GM12878 (cell line): ENCODE data around the gene ARHGDIG. TPM values are rescaled to one million over a fixed set of nuclear protein-coding genes. Genes with fewer than 3 reads are reported as not detected.

Experiments used
- ATAC-seq: fragments of 200-7000 bp; cut with Tn5 transposase; 3 replicates; pipeline ENCODE4 v1.9.1; 2020; ENCODE audit warnings: mild to moderate bottlenecking, moderate library complexity
- BruUV-seq: library from RNA; stranded (reverse); fragments of 400-500 nt; replicated peaks from 2 replicates; lab custom pipeline; 2021; lab: Mats Ljungman, UMichigan
- CTCF ChIA-PET: fragments of 300-600 bp; sonication (Branson Sonifier 250); formaldehyde crosslinking; extraction: SDS; loops from one replicate; lab custom pipeline; 2021; ENCODE audit warnings: inconsistent platforms; lab: Yijun Ruan, JAX
- POLR2A ChIA-PET: fragments of 350-600 bp; formaldehyde crosslinking; extraction: SDS; loops from one replicate; lab custom pipeline; 2021; ENCODE audit warnings: inconsistent platforms; lab: Charles Lee
- RAD21 ChIA-PET: fragments of 300-600 bp; sonication (Branson Sonifier 250); formaldehyde crosslinking; loops from one replicate; lab custom pipeline; 2023; ENCODE audit warnings: antibody characterized with exemption; ENCODE audit not compliant: unreplicated experiment; lab: Charles Lee
- SMC1A ChIA-PET: fragments of 300-600 bp; sonication (Branson Sonifier 250); formaldehyde crosslinking; loops from one replicate; lab custom pipeline; 2023; ENCODE audit not compliant: unreplicated experiment, uncharacterized antibody; lab: Charles Lee
- DNase-seq: peaks from one replicate; pipeline ENCODE4 v3.0.0-alpha.2; 2011; ENCODE audit warnings: low read depth, low spot score
- FAIRE-seq: peaks from 3 replicates; lab custom pipeline; 2011; peaks lifted over from hg19 to GRCh38; lab: Jason Lieb, UNC
- H2AFZ ChIP-seq: 2 replicates; pipeline ENCODE4 v1.6.0; 2011; ENCODE audit warnings: low read depth, low read length, control low read depth; ENCODE audit not compliant: control insufficient read depth
- H3K27ac ChIP-seq: 2 replicates; pipeline ENCODE4 v1.5.1; 2011; ENCODE audit warnings: control low read depth; ENCODE audit not compliant: control insufficient read depth, insufficient read depth
- H3K27me3 ChIP-seq, 2 experiments: replicated peaks in 1 of 2; 2 replicates each; pipeline versions ENCODE4 v1.6.0 to v1.6.1; 2011; ENCODE audit warnings: low read length in 1 of 2; ENCODE audit not compliant: control insufficient read depth in 2 of 2, insufficient read depth in 2 of 2
- H3K36me3 ChIP-seq, 2 experiments: 2 replicates each; pipeline ENCODE4 v1.5.1; 2011; ENCODE audit warnings: low read length in 1 of 2; ENCODE audit not compliant: control insufficient read depth in 2 of 2, insufficient read depth in 2 of 2
- H3K4me1 ChIP-seq: 2 replicates; pipeline ENCODE4 v1.6.1; 2011; ENCODE audit warnings: mild to moderate bottlenecking, low read length, moderate library complexity, mixed read lengths; ENCODE audit not compliant: control insufficient read depth, insufficient read depth
- H3K4me2 ChIP-seq: 2 replicates; pipeline ENCODE4 v1.6.0; 2011; ENCODE audit warnings: control low read depth; ENCODE audit not compliant: control insufficient read depth, insufficient read depth
- H3K4me3 ChIP-seq: fragments of 200-600 bp; sonication (generic); 2 replicates; pipeline ENCODE4 v1.5.1; 2016
- H3K79me2 ChIP-seq: 2 replicates; pipeline ENCODE4 v1.6.0; 2011; ENCODE audit warnings: low read length; ENCODE audit not compliant: control insufficient read depth, insufficient read depth
- H3K9ac ChIP-seq: 2 replicates; pipeline ENCODE4 v1.8.0; 2011; ENCODE audit warnings: low read length, control low read depth, mixed read lengths; ENCODE audit not compliant: control insufficient read depth, insufficient read depth
- H3K9me3 ChIP-seq: replicated peaks from 3 replicates; pipeline ENCODE4 v1.5.1; 2011; ENCODE audit warnings: mild to moderate bottlenecking, low read length; ENCODE audit not compliant: control insufficient read depth, insufficient read depth
- H4K20me1 ChIP-seq: 2 replicates; pipeline ENCODE4 v1.6.0; 2011; ENCODE audit not compliant: control insufficient read depth, insufficient read depth
- BACH1 ChIP-seq: fragments of 450-650 bp; IDR thresholded peaks from 2 replicates; pipeline ENCODE4 v1.6.1; 2017; ENCODE audit warnings: mild to moderate bottlenecking, borderline replicate concordance
- BCL11A ChIP-seq: IDR thresholded peaks from 2 replicates; pipeline ENCODE4 v1.6.1; 2011; ENCODE audit warnings: low read depth, low read length
- E4F1 ChIP-seq: fragments of 450-650 bp; IDR thresholded peaks from 2 replicates; pipeline ENCODE4 v1.6.1; 2018; ENCODE audit warnings: borderline replicate concordance, mild to moderate bottlenecking; ENCODE audit not compliant: partially characterized antibody
- GABPA ChIP-seq: IDR thresholded peaks from 2 replicates; pipeline ENCODE4 v1.6.1; 2014; ENCODE audit warnings: antibody characterized with exemption, low read depth, mild to moderate bottlenecking, inconsistent platforms
- NFXL1 ChIP-seq: fragments of 450-650 bp; IDR thresholded peaks from 2 replicates; pipeline ENCODE4 v1.6.1; 2017; ENCODE audit warnings: antibody characterized with exemption, mild to moderate bottlenecking, borderline replicate concordance
- SRF ChIP-seq, 2 experiments: IDR thresholded peaks; 2 replicates each; pipeline ENCODE4 v1.6.1; 2011; ENCODE audit warnings: low read depth in 2 of 2, low read length in 2 of 2, mild to moderate bottlenecking in 1 of 2, moderate library complexity in 1 of 2
- TAF1 ChIP-seq: IDR thresholded peaks from 2 replicates; pipeline ENCODE4 v1.6.1; 2011; ENCODE audit warnings: mild to moderate bottlenecking, low read depth, low read length, borderline replicate concordance
- TCF3 ChIP-seq: IDR thresholded peaks from 2 replicates; pipeline ENCODE4 v1.6.1; 2012; ENCODE audit warnings: low read depth, mild to moderate bottlenecking, low read length, borderline replicate concordance; ENCODE audit not compliant: insufficient read depth
- ZBED1 ChIP-seq: IDR thresholded peaks from 2 replicates; pipeline ENCODE4 v1.6.1; 2016; ENCODE audit warnings: borderline replicate concordance
- WGBS: methylation state at CpG from one replicate; pipeline ENCODE4 v1.1.6; 2016; ENCODE audit warnings: low lambda C conversion rate; ENCODE audit not compliant: insufficient replicate concordance, insufficient coverage; ENCODE audit errors: missing lambda C conversion rate; 5-methylcytosine and 5-hydroxymethylcytosine counted together
- in situ Hi-C: fragments of 300-500 bp; cut with MboI; formaldehyde crosslinking; loops from 9 replicates; pipeline ENCODE4 v1.14.3; 2018; ENCODE audit warnings: mixed read lengths
- intact Hi-C: fragments of 100-400 bp; cut with micrococcal nuclease; formaldehyde crosslinking; loops from one replicate; pipeline ENCODE4 v1.14.2; 2022; ENCODE audit not compliant: unreplicated experiment
- polyA plus RNA-seq, 11 experiments: library from polyadenylated mRNA; depleted of rRNA in 4 of 11; unstranded in 6 of 11; stranded (reverse) in 5 of 11; fragments of >200 nt; fragmentation: Nextera tagmentation in 4 of 11; fragmentation: Illumina TruSeq in 1 of 11; extraction: Ambion mirVana in 4 of 11; extraction: Trizol in 1 of 11; gene quantifications; 1 replicate in 1 of 11; 2 replicates in 10 of 11; pipeline versions ENCODE4 v1.2.1 to v1.2.3, GENCODE V29; 2011 to 2016; ENCODE audit warnings: inconsistent platforms in 2 of 11, missing spikeins in 2 of 11, low read depth in 1 of 11
- total RNA-seq, 4 experiments: library from RNA; depleted of rRNA in 3 of 4; stranded (reverse); fragments of >200 nt in 3 of 4; fragmentation: Illumina TruSeq in 1 of 4; extraction: Trizol in 1 of 4; gene quantifications; 2 replicates each; pipeline versions ENCODE4 v1.2.1 to v1.2.3, GENCODE V29; 2013 to 2021
- TF ChIP-seq, protein P1 (sequence below): IDR thresholded peaks from 2 replicates; pipeline ENCODE4 v1.6.1; 2012; ENCODE audit warnings: improper control_type of control experiment, low read depth, low read length; ENCODE audit not compliant: insufficient replicate concordance
- TF ChIP-seq, protein P2 (sequence below): fragments of 450-650 bp; IDR thresholded peaks from 2 replicates; pipeline ENCODE4 v1.6.1; 2017; ENCODE audit warnings: mild to moderate bottlenecking, moderate library complexity

The ARHGDIG gene
- total and polyA plus RNA-seq, 10 of the 15 experiments (the other 5 are each of a cell fraction or from before 2014, with no cell fraction given), result not detected

- no peaks in the 10 kb centered on the region for H3K36me3 ChIP-seq
- WGBS, result 62% methylated on average over 27 of the region's 36 CpGs
- no peak overlapping the region for H3K9ac ChIP-seq
- no peak overlapping the region for H2AFZ ChIP-seq
- ChIA-PET POLR2A (no interaction called here), CTCF (no interaction called here), SMC1A (no interaction called here), RAD21 (no interaction called here)
- H3K4me3 ChIP-seq, result no peak overlapping the region
- DNase-seq (no peak), FAIRE-seq (no peak), ATAC-seq (no peak)
- H3K79me2 ChIP-seq, result no peaks in the 10 kb centered on the region
- BruUV-seq, result no TSS peak
- no peaks in the 10 kb centered on the region for H4K20me1 ChIP-seq
- intact Hi-C loops (no loop called here), in situ Hi-C loops (no loop called here)
- H3K27me3 ChIP-seq, result peaks cover 0 to 3% of the 10 kb centered on the region in 2 experiments; a peak in 2 of 4 replicates
- H3K9me3 ChIP-seq, result no peaks in the 10 kb centered on the region
- no peak overlapping the region for H3K27ac ChIP-seq
- H3K4me2 ChIP-seq, result no peak overlapping the region
- no peaks in the 10 kb centered on the region for H3K4me1 ChIP-seq
- no peak for TF ChIP-seq ZBED1
- no peak for TF ChIP-seq SRF (IDR thresholded peaks at IDR 0.05; ENCODE audit: low read depth in 2 of 2, low read length in 2 of 2)
- no peak for TF ChIP-seq TCF3
- TF ChIP-seq, protein P1, sequence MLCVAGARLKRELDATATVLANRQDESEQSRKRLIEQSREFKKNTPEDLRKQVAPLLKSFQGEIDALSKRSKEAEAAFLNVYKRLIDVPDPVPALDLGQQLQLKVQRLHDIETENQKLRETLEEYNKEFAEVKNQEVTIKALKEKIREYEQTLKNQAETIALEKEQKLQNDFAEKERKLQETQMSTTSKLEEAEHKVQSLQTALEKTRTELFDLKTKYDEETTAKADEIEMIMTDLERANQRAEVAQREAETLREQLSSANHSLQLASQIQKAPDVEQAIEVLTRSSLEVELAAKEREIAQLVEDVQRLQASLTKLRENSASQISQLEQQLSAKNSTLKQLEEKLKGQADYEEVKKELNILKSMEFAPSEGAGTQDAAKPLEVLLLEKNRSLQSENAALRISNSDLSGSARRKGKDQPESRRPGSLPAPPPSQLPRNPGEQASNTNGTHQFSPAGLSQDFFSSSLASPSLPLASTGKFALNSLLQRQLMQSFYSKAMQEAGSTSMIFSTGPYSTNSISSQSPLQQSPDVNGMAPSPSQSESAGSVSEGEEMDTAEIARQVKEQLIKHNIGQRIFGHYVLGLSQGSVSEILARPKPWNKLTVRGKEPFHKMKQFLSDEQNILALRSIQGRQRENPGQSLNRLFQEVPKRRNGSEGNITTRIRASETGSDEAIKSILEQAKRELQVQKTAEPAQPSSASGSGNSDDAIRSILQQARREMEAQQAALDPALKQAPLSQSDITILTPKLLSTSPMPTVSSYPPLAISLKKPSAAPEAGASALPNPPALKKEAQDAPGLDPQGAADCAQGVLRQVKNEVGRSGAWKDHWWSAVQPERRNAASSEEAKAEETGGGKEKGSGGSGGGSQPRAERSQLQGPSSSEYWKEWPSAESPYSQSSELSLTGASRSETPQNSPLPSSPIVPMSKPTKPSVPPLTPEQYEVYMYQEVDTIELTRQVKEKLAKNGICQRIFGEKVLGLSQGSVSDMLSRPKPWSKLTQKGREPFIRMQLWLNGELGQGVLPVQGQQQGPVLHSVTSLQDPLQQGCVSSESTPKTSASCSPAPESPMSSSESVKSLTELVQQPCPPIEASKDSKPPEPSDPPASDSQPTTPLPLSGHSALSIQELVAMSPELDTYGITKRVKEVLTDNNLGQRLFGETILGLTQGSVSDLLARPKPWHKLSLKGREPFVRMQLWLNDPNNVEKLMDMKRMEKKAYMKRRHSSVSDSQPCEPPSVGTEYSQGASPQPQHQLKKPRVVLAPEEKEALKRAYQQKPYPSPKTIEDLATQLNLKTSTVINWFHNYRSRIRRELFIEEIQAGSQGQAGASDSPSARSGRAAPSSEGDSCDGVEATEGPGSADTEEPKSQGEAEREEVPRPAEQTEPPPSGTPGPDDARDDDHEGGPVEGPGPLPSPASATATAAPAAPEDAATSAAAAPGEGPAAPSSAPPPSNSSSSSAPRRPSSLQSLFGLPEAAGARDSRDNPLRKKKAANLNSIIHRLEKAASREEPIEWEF, result no peak
- no peak for TF ChIP-seq GABPA
- TF ChIP-seq BCL11A, result no peak
- TF ChIP-seq NFXL1, result no peak
- TF ChIP-seq TAF1, result no peak
- TF ChIP-seq BACH1, result no peak
- TF ChIP-seq, protein P2, sequence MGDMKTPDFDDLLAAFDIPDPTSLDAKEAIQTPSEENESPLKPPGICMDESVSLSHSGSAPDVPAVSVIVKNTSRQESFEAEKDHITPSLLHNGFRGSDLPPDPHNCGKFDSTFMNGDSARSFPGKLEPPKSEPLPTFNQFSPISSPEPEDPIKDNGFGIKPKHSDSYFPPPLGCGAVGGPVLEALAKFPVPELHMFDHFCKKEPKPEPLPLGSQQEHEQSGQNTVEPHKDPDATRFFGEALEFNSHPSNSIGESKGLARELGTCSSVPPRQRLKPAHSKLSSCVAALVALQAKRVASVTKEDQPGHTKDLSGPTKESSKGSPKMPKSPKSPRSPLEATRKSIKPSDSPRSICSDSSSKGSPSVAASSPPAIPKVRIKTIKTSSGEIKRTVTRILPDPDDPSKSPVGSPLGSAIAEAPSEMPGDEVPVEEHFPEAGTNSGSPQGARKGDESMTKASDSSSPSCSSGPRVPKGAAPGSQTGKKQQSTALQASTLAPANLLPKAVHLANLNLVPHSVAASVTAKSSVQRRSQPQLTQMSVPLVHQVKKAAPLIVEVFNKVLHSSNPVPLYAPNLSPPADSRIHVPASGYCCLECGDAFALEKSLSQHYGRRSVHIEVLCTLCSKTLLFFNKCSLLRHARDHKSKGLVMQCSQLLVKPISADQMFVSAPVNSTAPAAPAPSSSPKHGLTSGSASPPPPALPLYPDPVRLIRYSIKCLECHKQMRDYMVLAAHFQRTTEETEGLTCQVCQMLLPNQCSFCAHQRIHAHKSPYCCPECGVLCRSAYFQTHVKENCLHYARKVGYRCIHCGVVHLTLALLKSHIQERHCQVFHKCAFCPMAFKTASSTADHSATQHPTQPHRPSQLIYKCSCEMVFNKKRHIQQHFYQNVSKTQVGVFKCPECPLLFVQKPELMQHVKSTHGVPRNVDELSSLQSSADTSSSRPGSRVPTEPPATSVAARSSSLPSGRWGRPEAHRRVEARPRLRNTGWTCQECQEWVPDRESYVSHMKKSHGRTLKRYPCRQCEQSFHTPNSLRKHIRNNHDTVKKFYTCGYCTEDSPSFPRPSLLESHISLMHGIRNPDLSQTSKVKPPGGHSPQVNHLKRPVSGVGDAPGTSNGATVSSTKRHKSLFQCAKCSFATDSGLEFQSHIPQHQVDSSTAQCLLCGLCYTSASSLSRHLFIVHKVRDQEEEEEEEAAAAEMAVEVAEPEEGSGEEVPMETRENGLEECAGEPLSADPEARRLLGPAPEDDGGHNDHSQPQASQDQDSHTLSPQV, result no peak
- no peak for TF ChIP-seq E4F1
Observed at GRCh38 chr16:272633-273546, 7.5 kb upstream of the ARHGDIG start.
